K562 (cell line): ENCODE measurements around the gene HSDL2. TPM values are rescaled to one million over a fixed set of nuclear protein-coding genes. Genes with fewer than 3 reads are reported as not detected.

Source experiments
- ATAC-seq: fragments of 200-7000 bp; cut with Tn5 transposase; 3 replicates; pipeline ENCODE4 v1.9.1; 2020; ENCODE audit warnings: moderate library complexity
- BruUV-seq: library from RNA; stranded (reverse); fragments of 400-500 nt; replicated peaks from 2 replicates; lab custom pipeline; 2021; lab: Mats Ljungman, UMichigan
- CTCF ChIA-PET: fragments of 300-600 bp; formaldehyde crosslinking; extraction: SDS; loops from one replicate; lab custom pipeline; 2021; ENCODE audit warnings: low intra/inter-chr PET ratio; lab: Yijun Ruan, JAX
- POLR2A ChIA-PET: fragments of 300-600, 350-650 bp; sonication (Branson Sonifier 250); formaldehyde crosslinking; extraction: SDS; loops from one replicate; lab custom pipeline; 2021; ENCODE audit warnings: antibody characterized with exemption, inconsistent platforms; lab: Yijun Ruan, JAX
- DNase-seq, 4 experiments: peaks; one replicate each; pipeline versions ENCODE4 v3.0.0 to v3.0.0-alpha.2; 2011 to 2018; ENCODE audit warnings: low spot score in 3 of 4, mixed read lengths in 3 of 4; ENCODE audit errors: extremely low read depth in 1 of 4
- FAIRE-seq: peaks from 2 replicates; lab custom pipeline; 2011; peaks lifted over from hg19 to GRCh38; lab: Jason Lieb, UNC
- H2AFZ ChIP-seq: 2 replicates; pipeline ENCODE4 v1.6.0; 2011; ENCODE audit warnings: low read depth, low read length, control low read depth, inconsistent platforms
- H3K27ac ChIP-seq: fragments of 200-600 bp; 3 replicates; pipeline ENCODE4 v1.8.0; 2011; ENCODE audit warnings: low read depth, mild to moderate bottlenecking, control low read depth, inconsistent platforms, low read length, moderate library complexity, mixed read lengths; ENCODE audit errors: extremely low read depth
- H3K27me3 ChIP-seq, 2 experiments: fragments of 300-600 bp in 1 of 2; 2 replicates in 1 of 2; 3 replicates in 1 of 2; pipeline versions ENCODE4 v1.6.0 to v1.8.0; 2011; ENCODE audit warnings: inconsistent platforms in 2 of 2, low read length in 2 of 2, mild to moderate bottlenecking in 1 of 2, mixed read lengths in 1 of 2, moderate library complexity in 1 of 2; ENCODE audit not compliant: control insufficient read depth in 2 of 2, insufficient read depth in 2 of 2
- H3K36me3 ChIP-seq: fragments of 300-600 bp; 3 replicates; pipeline ENCODE4 v1.8.0; 2011; ENCODE audit warnings: mild to moderate bottlenecking, low read length, inconsistent platforms; ENCODE audit not compliant: control insufficient read depth, insufficient read depth
- H3K4me1 ChIP-seq, 2 experiments: fragments of 200-600 bp in 1 of 2; replicated peaks in 1 of 2; 2 replicates in 1 of 2; 3 replicates in 1 of 2; pipeline versions ENCODE4 v1.5.1 to v1.8.0; 2011; ENCODE audit warnings: inconsistent platforms in 2 of 2, low read length in 2 of 2, mild to moderate bottlenecking in 1 of 2, mixed read lengths in 1 of 2, moderate library complexity in 1 of 2; ENCODE audit not compliant: control insufficient read depth in 2 of 2, insufficient read depth in 2 of 2
- H3K4me2 ChIP-seq: 2 replicates; pipeline ENCODE4 v1.6.1; 2011; ENCODE audit warnings: low read length, control low read depth, inconsistent platforms, mixed read lengths; ENCODE audit not compliant: insufficient read depth
- H3K4me3 ChIP-seq: fragments of 200-600 bp; sonication (generic), shearing (Covaris generic); 2 replicates; pipeline ENCODE4 v1.5.1; 2016; ENCODE audit warnings: control low read depth, inconsistent platforms
- H3K79me2 ChIP-seq: fragments of 200-600 bp; 3 replicates; pipeline ENCODE4 v1.8.0; 2011; ENCODE audit warnings: low read length, inconsistent platforms; ENCODE audit not compliant: control insufficient read depth, insufficient read depth
- H3K9ac ChIP-seq, 2 experiments: 2 replicates each; pipeline versions ENCODE4 v1.6.0 to v1.6.1; 2011; ENCODE audit warnings: low read depth in 2 of 2, low read length in 2 of 2, control low read depth in 1 of 2, inconsistent platforms in 1 of 2, mild to moderate bottlenecking in 1 of 2, mixed read lengths in 1 of 2; ENCODE audit not compliant: insufficient read depth in 1 of 2
- H3K9me1 ChIP-seq: one replicate; pipeline ENCODE4 v1.6.0; 2011; ENCODE audit warnings: inconsistent platforms, mild to moderate bottlenecking, low read length, moderate library complexity; ENCODE audit not compliant: control insufficient read depth, insufficient read depth
- H3K9me3 ChIP-seq: replicated peaks from 2 replicates; pipeline ENCODE4 v1.5.1; 2011; ENCODE audit warnings: low read depth, low read length, inconsistent platforms; ENCODE audit not compliant: control insufficient read depth, insufficient read depth
- H4K20me1 ChIP-seq: replicated peaks from 2 replicates; pipeline ENCODE4 v1.6.1; 2011; ENCODE audit warnings: low read length, inconsistent platforms, mixed read lengths; ENCODE audit not compliant: control insufficient read depth, insufficient read depth
- ATF7 ChIP-seq: fragments of 450-650 bp; IDR thresholded peaks from 2 replicates; pipeline ENCODE4 v1.7.1; 2014; ENCODE audit warnings: mild to moderate bottlenecking, moderate library complexity
- CBFA2T3 ChIP-seq: fragments of 450-650 bp; IDR thresholded peaks from 2 replicates; pipeline ENCODE4 v1.6.1; 2017
- CREM ChIP-seq: IDR thresholded peaks from 2 replicates; pipeline ENCODE4 v1.6.1; 2014; ENCODE audit warnings: antibody characterized with exemption, low read depth
- ELF4 ChIP-seq: fragments of 450-650 bp; formaldehyde crosslinking; IDR thresholded peaks from 2 replicates; pipeline ENCODE4 v1.4.0; 2022; ENCODE audit warnings: missing genetic modification characterization
- FOSL1 ChIP-seq: fragments of 200-800 bp; sonication (Bioruptor generic); conservative IDR thresholded peaks from 2 replicates; pipeline ENCODE4 v1.6.1; 2016; ENCODE audit warnings: missing genetic modification characterization, missing compliant biosample characterization
- FOXA1 ChIP-seq: fragments of 450-650 bp; IDR thresholded peaks from 2 replicates; pipeline ENCODE4 v1.6.1; 2016; ENCODE audit warnings: mild to moderate bottlenecking, borderline replicate concordance
- HEY1 ChIP-seq: fragments of 250-450 bp; sonication (Bioruptor Pico); IDR thresholded peaks from 2 replicates; pipeline ENCODE4 v1.5.0; 2020; ENCODE audit warnings: mild to moderate bottlenecking, moderate library complexity, borderline replicate concordance
- JUND ChIP-seq, 2 experiments: IDR thresholded peaks; 2 replicates in 1 of 2; 3 replicates in 1 of 2; pipeline ENCODE4 v1.6.1; 2011; ENCODE audit warnings: borderline replicate concordance in 2 of 2, low read depth in 2 of 2, low read length in 2 of 2, improper control_type of control experiment in 1 of 2, missing biosample characterization in 1 of 2, missing genetic modification characterization in 1 of 2, missing genetic modification reagents in 1 of 2
- MYNN ChIP-seq, 2 experiments: sonication (generic); formaldehyde crosslinking in 1 of 2; IDR thresholded peaks; 2 replicates each; pipeline versions ENCODE4 v1.5.0 to v1.6.1; 2016 to 2020; ENCODE audit warnings: antibody characterized with exemption in 1 of 2, missing genetic modification reagents in 1 of 2
- SP2 ChIP-seq: IDR thresholded peaks from 2 replicates; pipeline ENCODE4 v1.6.1; 2011; ENCODE audit warnings: mild to moderate bottlenecking, low read depth, low read length, moderate library complexity; ENCODE audit not compliant: poor library complexity, severe bottlenecking; ENCODE audit errors: extremely low read depth
- YBX1 ChIP-seq: fragments of 450-650 bp; IDR thresholded peaks from 2 replicates; pipeline ENCODE4 v1.7.1; 2016; ENCODE audit warnings: mild to moderate bottlenecking
- ZBTB17 ChIP-seq: fragments of 450-650 bp; formaldehyde crosslinking; IDR thresholded peaks from 2 replicates; pipeline ENCODE4 v1.4.0; 2020; ENCODE audit warnings: mild to moderate bottlenecking
- WGBS: fragments of 100-300 bp; shearing (Covaris generic); methylation state at CpG from one replicate; pipeline ENCODE4 v1.1.6; 2016; ENCODE audit warnings: low coverage, mixed read lengths; ENCODE audit not compliant: insufficient coverage; ENCODE audit errors: missing lambda C conversion rate; 5-methylcytosine and 5-hydroxymethylcytosine counted together
- in situ Hi-C: fragments of 300-500 bp; cut with MboI; formaldehyde crosslinking; loops from 4 replicates; pipeline ENCODE4 v1.15.0; 2018; ENCODE audit warnings: inconsistent platforms, mixed read lengths
- intact Hi-C: fragments of 100-400 bp; cut with micrococcal nuclease; formaldehyde crosslinking; loops from 2 replicates; pipeline ENCODE4 v1.14.2; 2022
- polyA plus RNA-seq, 8 experiments: library from polyadenylated mRNA; depleted of rRNA in 4 of 8; stranded (reverse) in 5 of 8; unstranded in 3 of 8; fragments of >200 nt; fragmentation: Nextera tagmentation in 2 of 8; fragmentation: Illumina TruSeq in 1 of 8; extraction: Ambion mirVana in 2 of 8; extraction: Trizol in 1 of 8; gene quantifications; 2 replicates each; pipeline versions ENCODE4 v1.2.1 to v1.2.3, GENCODE V29; 2011 to 2014; ENCODE audit warnings: inconsistent platforms in 1 of 8, missing spikeins in 1 of 8
- total RNA-seq, 7 experiments: library from RNA; depleted of rRNA in 6 of 7; stranded (reverse); fragments of >200 nt in 6 of 7; fragmentation: Illumina TruSeq in 2 of 7; extraction: Trizol in 2 of 7; gene quantifications; 2 replicates each; pipeline versions ENCODE4 v1.2.1 to v1.2.3, GENCODE V29; 2011 to 2021; ENCODE audit warnings: low replicate concordance in 1 of 7
- TF ChIP-seq, protein P1 (sequence below), 2 experiments: fragments of 450-650 bp in 1 of 2; sonication (generic) in 1 of 2; formaldehyde crosslinking in 1 of 2; IDR thresholded peaks in 1 of 2; conservative IDR thresholded peaks in 1 of 2; 2 replicates each; pipeline versions ENCODE4 v1.6.1 to v1.8.1; 2016 to 2023; ENCODE audit warnings: mild to moderate bottlenecking in 2 of 2, moderate library complexity in 2 of 2, inconsistent platforms in 1 of 2, missing genetic modification reagents in 1 of 2
- TF ChIP-seq, protein P2 (sequence below): fragments of 450-650 bp; formaldehyde crosslinking; IDR thresholded peaks from 2 replicates; pipeline ENCODE4 v1.4.0; 2022; ENCODE audit warnings: missing genetic modification characterization
- TF ChIP-seq, protein P3 (sequence below): fragments of 450-650 bp; IDR thresholded peaks from 2 replicates; pipeline ENCODE4 v1.6.1; 2016; ENCODE audit warnings: antibody characterized with exemption

Gene HSDL2
- total and polyA plus RNA-seq, 9 of the 15 experiments (the other 6 are each of a cell fraction or from before 2014, with no cell fraction given) = 22.8 to 74.1 (median 35.6) TPM

DNA sequence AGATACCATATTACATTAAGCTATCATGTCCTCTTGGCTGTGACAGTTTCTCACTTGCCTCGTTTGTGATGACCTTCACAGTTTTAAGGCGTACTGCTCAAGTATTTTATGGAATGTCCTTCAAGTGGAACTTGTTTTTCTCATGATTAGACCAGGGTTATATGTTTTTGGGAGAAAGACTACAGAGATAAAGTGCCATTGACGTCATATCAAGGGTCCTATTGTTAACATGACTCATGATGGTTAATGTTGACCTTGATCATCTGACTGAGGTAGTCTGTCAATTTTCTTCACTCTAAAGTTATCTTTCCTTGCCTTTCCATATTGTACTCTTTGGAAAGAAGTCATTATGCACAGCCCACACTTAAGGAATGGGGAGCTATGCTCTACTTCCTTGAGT is 28.7 kb upstream of the HSDL2 start:
- Histone ChIP-seq H3K4me2 (no peak overlapping the region), H3K4me3 (no peak overlapping the region), H3K36me3 (no peaks in the 10 kb centered on the region), H3K4me1 (no peaks in the 10 kb centered on the region), H3K27me3 (no peaks in the 10 kb centered on the region), H2AFZ (no peak overlapping the region), H4K20me1 (no peaks in the 10 kb centered on the region), H3K9me1 (no peaks in the 10 kb centered on the region), H3K79me2 (no peaks in the 10 kb centered on the region), H3K9me3 (no peaks in the 10 kb centered on the region), H3K9ac (no peak overlapping the region), H3K27ac (no peak overlapping the region)
- WGBS = 35% methylated on average over 3 of the region's 3 CpGs
- POLR2A ChIA-PET = interaction anchor here (1.2 kb wide), 1 partner anchor 26 kb away, joined by 3 read pairs; no protein-coding TSS in a partner anchor
- FAIRE-seq = no peak
- no peak for ATAC-seq
- intact Hi-C loops (loop anchor here (10.0 kb wide), 1 partner anchor 446 kb away; no protein-coding TSS in a partner anchor), in situ Hi-C loops (loop anchor here (5.0 kb wide), 1 partner anchor 269 kb away; no protein-coding TSS in a partner anchor)
- peak in 1 of 4 experiments; percentile 29 for DNase-seq
- CTCF ChIA-PET = no interaction called here
- BruUV-seq = no TSS peak
- TF ChIP-seq JUND (IDR thresholded peaks at IDR 0.05; ENCODE audit: borderline replicate concordance, low read depth, low read length) = peak; percentile 39; the same call in 1 of the 2 replicates
- TF ChIP-seq JUND (tag; IDR thresholded peaks at IDR 0.05; ENCODE audit: borderline replicate concordance, low read depth, low read length) = no peak; the same call in 2 of the 3 replicates
- peak; percentile 55 for TF ChIP-seq CBFA2T3
- peak; percentile 70 for TF ChIP-seq CREM
- TF ChIP-seq ELF4 = no peak
- 0 out of 2 replicates have a peak, but pooled peaks have one; percentile 22 for TF ChIP-seq FOSL1 (tag)
- TF ChIP-seq, protein P1, sequence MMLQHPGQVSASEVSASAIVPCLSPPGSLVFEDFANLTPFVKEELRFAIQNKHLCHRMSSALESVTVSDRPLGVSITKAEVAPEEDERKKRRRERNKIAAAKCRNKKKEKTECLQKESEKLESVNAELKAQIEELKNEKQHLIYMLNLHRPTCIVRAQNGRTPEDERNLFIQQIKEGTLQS (IDR thresholded peaks at IDR 0.05) = peak; percentile 76
- TF ChIP-seq, protein P1 (CRISPR knock-in tag; conservative IDR thresholded peaks at IDR 0.05) = no peak
- TF ChIP-seq HEY1 = no peak
- TF ChIP-seq FOXA1 = no peak
- TF ChIP-seq, protein P2, sequence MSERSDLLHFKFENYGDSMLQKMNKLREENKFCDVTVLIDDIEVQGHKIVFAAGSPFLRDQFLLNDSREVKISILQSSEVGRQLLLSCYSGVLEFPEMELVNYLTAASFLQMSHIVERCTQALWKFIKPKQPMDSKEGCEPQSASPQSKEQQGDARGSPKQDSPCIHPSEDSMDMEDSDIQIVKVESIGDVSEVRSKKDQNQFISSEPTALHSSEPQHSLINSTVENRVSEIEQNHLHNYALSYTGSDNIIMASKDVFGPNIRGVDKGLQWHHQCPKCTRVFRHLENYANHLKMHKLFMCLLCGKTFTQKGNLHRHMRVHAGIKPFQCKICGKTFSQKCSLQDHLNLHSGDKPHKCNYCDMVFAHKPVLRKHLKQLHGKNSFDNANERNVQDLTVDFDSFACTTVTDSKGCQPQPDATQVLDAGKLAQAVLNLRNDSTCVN (CRISPR knock-in tag) = no peak
- TF ChIP-seq MYNN (IDR thresholded peaks at IDR 0.05) = no peak
- TF ChIP-seq MYNN (CRISPR knock-in tag; IDR thresholded peaks at IDR 0.05) = no peak
- TF ChIP-seq, protein P3, sequence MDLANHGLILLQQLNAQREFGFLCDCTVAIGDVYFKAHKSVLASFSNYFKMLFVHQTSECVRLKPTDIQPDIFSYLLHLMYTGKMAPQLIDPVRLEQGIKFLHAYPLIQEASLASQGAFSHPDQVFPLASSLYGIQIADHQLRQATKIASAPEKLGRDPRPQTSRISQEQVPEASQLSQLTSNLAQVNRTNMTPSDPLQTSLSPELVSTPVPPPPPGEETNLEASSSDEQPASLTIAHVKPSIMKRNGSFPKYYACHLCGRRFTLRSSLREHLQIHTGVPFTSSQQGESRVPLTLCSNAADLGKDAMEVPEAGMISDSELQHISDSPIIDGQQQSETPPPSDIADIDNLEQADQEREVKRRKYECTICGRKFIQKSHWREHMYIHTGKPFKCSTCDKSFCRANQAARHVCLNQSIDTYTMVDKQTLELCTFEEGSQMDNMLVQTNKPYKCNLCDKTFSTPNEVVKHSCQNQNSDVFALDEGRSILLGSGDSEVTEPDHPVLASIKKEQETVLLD = no peak
- TF ChIP-seq ZBTB17 (CRISPR knock-in tag) = no peak
- no peak for TF ChIP-seq YBX1
- TF ChIP-seq SP2 = no peak
- TF ChIP-seq ATF7 = peak; percentile 38; the same call in 1 of the 2 replicates
